Measurements from ENCODE around the gene BEGAIN. TPM values are rescaled to one million over a fixed set of nuclear protein-coding genes. Genes with fewer than 3 reads are reported as not detected.

Gene BEGAIN
- total RNA-seq, 4 donors from 2014 or later: 9.6 to 17.0 (median 11.6) TPM

DNA sequence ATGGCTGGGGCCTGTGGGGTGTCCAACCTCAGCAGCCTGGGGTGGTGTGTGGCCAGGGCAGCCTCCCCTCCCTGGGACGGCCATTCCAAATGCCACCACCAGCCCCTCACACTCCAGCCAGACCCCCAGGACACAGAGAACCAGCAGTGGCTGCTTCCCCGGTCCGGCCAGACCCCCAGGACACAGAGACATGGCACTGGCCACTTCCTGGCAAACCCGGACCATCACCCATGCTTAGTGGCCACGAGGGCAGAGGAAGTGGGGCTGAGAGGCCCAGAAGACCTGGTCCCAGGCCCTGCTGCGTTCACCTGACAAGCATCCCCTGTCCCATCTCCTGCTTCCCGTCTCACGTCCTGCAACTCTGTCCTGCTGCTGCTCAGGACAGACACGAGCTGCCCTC, 26.7 kb downstream of the BEGAIN start:
- no peak overlapping the region for H3K27ac ChIP-seq

DNA sequence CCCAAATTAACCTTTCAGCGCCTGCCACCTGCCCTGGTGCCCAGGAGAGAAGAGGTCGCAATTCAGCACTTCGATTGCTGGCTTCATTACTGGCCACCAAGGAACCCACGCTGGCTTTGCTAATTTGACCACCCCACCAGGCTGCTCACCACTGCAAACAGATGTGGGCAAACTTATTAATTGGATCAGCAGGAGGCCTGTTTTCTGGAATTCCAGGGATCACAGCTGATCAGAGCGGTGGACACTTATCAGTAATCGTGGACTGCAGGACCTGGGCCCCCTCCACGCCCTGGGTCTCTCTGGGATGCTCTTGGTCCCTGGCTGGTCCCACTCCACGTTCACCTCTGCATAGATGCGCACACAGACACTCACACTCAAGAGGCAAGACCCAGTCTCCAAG, 27.8 kb downstream of the BEGAIN start:
- no peak overlapping the region for H3K4me3 ChIP-seq
- 70 to 86% methylated on average over 8 of the region's 9 CpGs for WGBS, 2 donors

More for the DNA sequence above, 26.7 kb downstream of the BEGAIN start:
- Histone ChIP-seq H3K4me3 (no peak overlapping the region), H3K4me1 (peaks cover 0 to 23% (median 0%) of the 10 kb centered on the region in 4 donors), H3K27me3 (peaks cover 0 to under 1% of the 10 kb centered on the region in 2 donors), H3K36me3 (no peaks in the 10 kb centered on the region), H3K9me3 (no peaks in the 10 kb centered on the region)
- TF ChIP-seq POLR2A (IDR thresholded peaks at IDR 0.05) (no peak), EP300 (IDR thresholded peaks at IDR 0.05) (no peak)
- TF ChIP-seq, protein P1, sequence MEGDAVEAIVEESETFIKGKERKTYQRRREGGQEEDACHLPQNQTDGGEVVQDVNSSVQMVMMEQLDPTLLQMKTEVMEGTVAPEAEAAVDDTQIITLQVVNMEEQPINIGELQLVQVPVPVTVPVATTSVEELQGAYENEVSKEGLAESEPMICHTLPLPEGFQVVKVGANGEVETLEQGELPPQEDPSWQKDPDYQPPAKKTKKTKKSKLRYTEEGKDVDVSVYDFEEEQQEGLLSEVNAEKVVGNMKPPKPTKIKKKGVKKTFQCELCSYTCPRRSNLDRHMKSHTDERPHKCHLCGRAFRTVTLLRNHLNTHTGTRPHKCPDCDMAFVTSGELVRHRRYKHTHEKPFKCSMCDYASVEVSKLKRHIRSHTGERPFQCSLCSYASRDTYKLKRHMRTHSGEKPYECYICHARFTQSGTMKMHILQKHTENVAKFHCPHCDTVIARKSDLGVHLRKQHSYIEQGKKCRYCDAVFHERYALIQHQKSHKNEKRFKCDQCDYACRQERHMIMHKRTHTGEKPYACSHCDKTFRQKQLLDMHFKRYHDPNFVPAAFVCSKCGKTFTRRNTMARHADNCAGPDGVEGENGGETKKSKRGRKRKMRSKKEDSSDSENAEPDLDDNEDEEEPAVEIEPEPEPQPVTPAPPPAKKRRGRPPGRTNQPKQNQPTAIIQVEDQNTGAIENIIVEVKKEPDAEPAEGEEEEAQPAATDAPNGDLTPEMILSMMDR (IDR thresholded peaks at IDR 0.05): no peak
- DNase-seq (ENCODE audit: low spot score in 2 of 2): no peak
- WGBS, 2 donors: 87 to 93% methylated on average over 7 to 8 of the region's 9 CpGs

DNA sequence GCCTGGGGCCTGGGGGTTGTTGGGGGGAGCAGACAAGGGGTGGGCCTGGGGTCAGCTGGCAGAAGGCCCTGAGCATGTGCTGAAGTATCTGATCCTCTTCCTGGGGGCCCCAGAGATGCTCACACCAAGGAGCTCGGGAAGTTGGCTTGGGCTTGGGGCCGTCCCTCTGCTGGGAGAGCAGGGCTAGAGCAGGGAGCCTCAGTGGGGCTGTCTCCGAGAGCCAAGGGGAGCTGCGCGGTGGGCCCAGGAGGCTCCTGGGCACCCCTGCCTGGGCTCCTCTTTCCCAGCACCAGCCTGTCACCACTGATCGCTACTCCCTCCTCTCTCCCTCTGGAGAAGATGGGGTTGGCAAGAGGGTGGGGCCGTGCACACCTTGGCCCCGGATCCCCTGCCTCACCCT, 28.3 kb downstream of the BEGAIN start:
- TF ChIP-seq, protein P1 (IDR thresholded peaks at IDR 0.05): no peak
- TF ChIP-seq POLR2A (IDR thresholded peaks at IDR 0.05): no peak
- TF ChIP-seq EP300 (IDR thresholded peaks at IDR 0.05): no peak
- no peaks in the 10 kb centered on the region for H3K27me3 ChIP-seq
- peaks cover 0 to 29% (median 0%) of the 10 kb centered on the region in 4 donors for H3K4me1 ChIP-seq
- no peak for DNase-seq (ENCODE audit: low spot score in 2 of 2)
- WGBS, 2 donors: 92 to 93% methylated on average over 7 to 8 of the region's 8 CpGs
- no peak overlapping the region for H3K27ac ChIP-seq
- H3K9me3 ChIP-seq: no peaks in the 10 kb centered on the region
- H3K36me3 ChIP-seq: no peaks in the 10 kb centered on the region
- H3K4me3 ChIP-seq: no peak overlapping the region

More for the DNA sequence above, 27.8 kb downstream of the BEGAIN start:
- TF ChIP-seq, protein P1 (IDR thresholded peaks at IDR 0.05): no peak
- TF ChIP-seq EP300 (IDR thresholded peaks at IDR 0.05) (no peak), POLR2A (IDR thresholded peaks at IDR 0.05) (no peak)
- Histone ChIP-seq H3K36me3 (no peaks in the 10 kb centered on the region), H3K4me1 (peaks cover 0 to 24% (median 0%) of the 10 kb centered on the region in 4 donors), H3K9me3 (no peaks in the 10 kb centered on the region), H3K27ac (no peak overlapping the region), H3K27me3 (no peaks in the 10 kb centered on the region)
- DNase-seq (ENCODE audit: low spot score in 2 of 2): no peak

DNA sequence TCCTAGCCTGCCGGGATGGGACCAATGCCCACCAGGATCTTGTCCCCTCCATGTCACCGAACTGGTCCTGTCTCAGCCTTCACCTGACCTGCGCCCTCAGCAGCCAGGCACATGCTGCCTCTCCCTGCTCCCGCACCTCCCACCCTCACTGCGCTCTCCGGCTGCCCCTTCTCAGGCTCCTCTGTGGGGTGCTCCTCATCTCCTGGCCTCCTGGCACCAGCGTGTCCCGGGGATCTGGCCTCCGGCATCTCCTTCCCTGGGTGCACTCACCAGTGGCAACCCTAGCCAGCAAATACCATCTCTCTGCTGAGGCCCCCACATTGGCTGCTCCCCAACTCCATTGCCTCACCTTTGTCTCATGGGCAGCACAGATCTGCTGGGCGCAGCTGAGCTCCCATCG, 29.0 kb downstream of the BEGAIN start:
- Histone ChIP-seq H3K4me3 (no peak overlapping the region), H3K27ac (no peak overlapping the region), H3K9me3 (no peaks in the 10 kb centered on the region), H3K27me3 (no peaks in the 10 kb centered on the region), H3K36me3 (no peaks in the 10 kb centered on the region), H3K4me1 (peaks cover 0 to 34% (median 0%) of the 10 kb centered on the region in 4 donors)
- no peak for DNase-seq (ENCODE audit: low spot score in 2 of 2)
- WGBS, 2 donors: 90 to 95% methylated on average over 11 of the region's 11 CpGs
- TF ChIP-seq EP300 (IDR thresholded peaks at IDR 0.05): no peak
- TF ChIP-seq, protein P1 (IDR thresholded peaks at IDR 0.05): no peak

DNA sequence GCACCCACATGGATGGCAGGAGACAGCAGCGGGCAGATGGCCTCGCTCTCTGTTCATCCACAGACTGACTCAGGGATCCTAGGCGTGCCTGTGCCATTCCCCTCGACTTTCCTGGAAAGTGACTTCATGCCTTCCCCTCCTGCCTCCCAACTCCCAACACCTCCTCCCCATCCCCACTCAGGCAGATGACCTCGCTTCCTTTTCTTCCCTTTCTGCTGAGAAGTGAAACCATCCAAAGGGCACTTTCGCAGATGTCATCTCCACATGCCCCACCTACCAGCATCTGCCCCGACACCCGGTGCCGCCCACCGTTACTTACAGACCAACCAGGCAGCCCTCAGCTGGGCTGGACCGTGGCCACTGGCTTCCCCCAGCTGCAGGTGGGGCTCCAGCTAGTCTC, 29.6 kb downstream of the BEGAIN start:
- H3K27me3 ChIP-seq: no peaks in the 10 kb centered on the region
- no peaks in the 10 kb centered on the region for H3K36me3 ChIP-seq
- H3K9me3 ChIP-seq: no peaks in the 10 kb centered on the region
- WGBS, 2 donors: 66 to 75% methylated on average over 11 of the region's 11 CpGs
- DNase-seq (ENCODE audit: low spot score in 2 of 2): no peak
- H3K4me3 ChIP-seq: no peak overlapping the region
- no peak overlapping the region for H3K27ac ChIP-seq
- peaks cover 0 to 34% (median 0%) of the 10 kb centered on the region in 4 donors for H3K4me1 ChIP-seq
- TF ChIP-seq EP300 (IDR thresholded peaks at IDR 0.05): no peak
